Common myeloid progenitor, CD34-positive (primary cell): Measurements from ENCODE around the gene TMPRSS13.
"Not testable (repeated sequence)": the region's sequence is repeated elsewhere in the genome, so short reads cannot be mapped to it uniquely, and the experiment has no call there.

Source experiments
- CTCF ChIA-PET: fragments of 350-600 bp; sonication (Branson Sonifier 250); formaldehyde crosslinking; loops from one replicate; lab custom pipeline; 2021; ENCODE audit warnings: antibody characterized with exemption; lab: Charles Lee
- POLR2A ChIA-PET: fragments of 350-600 bp; sonication (Branson Sonifier 250); formaldehyde crosslinking; loops from one replicate; lab custom pipeline; 2021; ENCODE audit warnings: antibody characterized with exemption; lab: Charles Lee
- DNase-seq, 3 donors: peaks; one replicate each; pipeline versions ENCODE4 v3.0.0 to v3.0.0-alpha.2; 2013
- H3K27ac ChIP-seq, 2 experiments: 1 replicate in 1 of 2; 2 replicates in 1 of 2; pipeline ENCODE4 v1.7.0; 2013; ENCODE audit warnings: inconsistent platforms in 2 of 2, low read length in 2 of 2, mild to moderate bottlenecking in 2 of 2, low read depth in 1 of 2, moderate library complexity in 1 of 2; ENCODE audit not compliant: severe bottlenecking in 2 of 2, insufficient read depth in 1 of 2, poor library complexity in 1 of 2
- H3K27me3 ChIP-seq, 5 experiments: replicated peaks in 2 of 5; 1 replicate in 3 of 5; 2 replicates in 2 of 5; pipeline versions ENCODE4 v1.6.1 to v1.7.0; 2013; ENCODE audit warnings: low read length in 4 of 5, mild to moderate bottlenecking in 2 of 5, moderate library complexity in 2 of 5, inconsistent platforms in 1 of 5; ENCODE audit not compliant: insufficient read depth in 5 of 5, control insufficient read depth in 4 of 5
- H3K36me3 ChIP-seq, 4 experiments: 1 replicate in 2 of 4; 2 replicates in 2 of 4; pipeline versions ENCODE4 v1.6.1 to v1.7.0; 2013; ENCODE audit warnings: low read length in 3 of 4, control low read depth in 1 of 4, mild to moderate bottlenecking in 1 of 4; ENCODE audit not compliant: control insufficient read depth in 4 of 4, insufficient read depth in 4 of 4
- H3K4me1 ChIP-seq, 4 experiments: 1 replicate in 3 of 4; 2 replicates in 1 of 4; pipeline versions ENCODE4 v1.6.1 to v1.7.1; 2013; ENCODE audit warnings: low read length in 3 of 4, mild to moderate bottlenecking in 3 of 4, control low read depth in 1 of 4, inconsistent platforms in 1 of 4, moderate library complexity in 1 of 4; ENCODE audit not compliant: control insufficient read depth in 4 of 4, insufficient read depth in 4 of 4; ENCODE audit errors: control extremely low read depth in 1 of 4
- H3K4me3 ChIP-seq, 7 experiments: 1 replicate in 4 of 7; 2 replicates in 3 of 7; pipeline versions ENCODE4 v1.5.1 to v1.7.0; 2013; ENCODE audit warnings: mild to moderate bottlenecking in 7 of 7, low read length in 6 of 7, moderate library complexity in 6 of 7, inconsistent platforms in 2 of 7, low read depth in 2 of 7, control low read depth in 1 of 7; ENCODE audit not compliant: insufficient read depth in 4 of 7, control insufficient read depth in 1 of 7; ENCODE audit errors: extremely low read depth in 1 of 7
- H3K9me3 ChIP-seq, 5 experiments: 1 replicate in 4 of 5; 2 replicates in 1 of 5; pipeline versions ENCODE4 v1.6.1 to v1.7.1; 2013; ENCODE audit warnings: low read length in 4 of 5, mild to moderate bottlenecking in 2 of 5, inconsistent platforms in 1 of 5, low read depth in 1 of 5, moderate library complexity in 1 of 5; ENCODE audit not compliant: control insufficient read depth in 4 of 5, insufficient read depth in 2 of 5; ENCODE audit errors: control extremely low read depth in 1 of 5
- WGBS: methylation state at CpG from one replicate; pipeline ENCODE4 v1.1.5; 2013; ENCODE audit not compliant: insufficient coverage; 5-methylcytosine and 5-hydroxymethylcytosine counted together

The TMPRSS13 gene

GRCh38 chr11:117866526-117866925 is 62.7 kb downstream of the TMPRSS13 start:
- H3K9me3 ChIP-seq = no peaks in the 10 kb centered on the region
- H3K4me3 ChIP-seq = no peak overlapping the region
- DNase-seq = no peak
- no peak overlapping the region for H3K27ac ChIP-seq
- peaks cover 0 to 12% (median 9%) of the 10 kb centered on the region in 4 experiments for H3K4me1 ChIP-seq
- 94% methylated on average over 3 of the region's 5 CpGs for WGBS
- ChIA-PET CTCF (interaction anchor here (1.2 to 2.1 kb wide), 2 partner anchors 22 to 53 kb away, joined by 3 to 4 read pairs; no protein-coding TSS in a partner anchor), POLR2A (interaction anchor here (0.6 kb wide), 1 partner anchor 30 kb away, joined by 4 read pairs; no protein-coding TSS in a partner anchor)
- H3K27me3 ChIP-seq = no peaks in the 10 kb centered on the region
- H3K36me3 ChIP-seq = no peaks in the 10 kb centered on the region

- DNase-seq, H3K27me3 ChIP-seq, H3K9me3 ChIP-seq, H3K4me3 ChIP-seq, H3K27ac ChIP-seq, H3K36me3 ChIP-seq: not testable (repeated sequence)
- peaks cover 0 to 14% (median 13%) of the 10 kb centered on the region in 4 experiments for H3K4me1 ChIP-seq
- WGBS = 98% methylated on average over 13 of the region's 13 CpGs
- ChIA-PET CTCF (interaction anchor here (0.8 to 2.1 kb wide), 2 partner anchors 14 to 21 kb away, joined by 4 read pairs; no protein-coding TSS in a partner anchor), POLR2A (interaction anchor here (0.6 kb wide), 1 partner anchor 23 kb away, joined by 5 read pairs; no protein-coding TSS in a partner anchor)
Measured at GRCh38 chr11:117865546-117865945, 63.7 kb downstream of the TMPRSS13 start.

- H3K27me3 ChIP-seq = no peaks in the 10 kb centered on the region
- ChIA-PET CTCF (no interaction called here), POLR2A (no interaction called here)
- H3K4me3 ChIP-seq = no peak overlapping the region
- no peak for DNase-seq
- H3K27ac ChIP-seq = no peak overlapping the region
- H3K36me3 ChIP-seq = no peaks in the 10 kb centered on the region
- H3K9me3 ChIP-seq = no peaks in the 10 kb centered on the region
- WGBS = 80% methylated on average over 1 of the region's 1 CpG
- peaks cover 0 to 13% (median 10%) of the 10 kb centered on the region in 4 experiments for H3K4me1 ChIP-seq
Measured at GRCh38 chr11:117863383-117863782, 65.8 kb downstream of the TMPRSS13 start.

- ChIA-PET POLR2A (no interaction called here), CTCF (interaction anchor here (1.6 kb wide), 1 partner anchor 17 kb away, joined by 4 read pairs; no protein-coding TSS in a partner anchor)
- H3K4me3 ChIP-seq = no peak overlapping the region
- WGBS = 100% methylated on average over 1 of the region's 1 CpG
- no peak for DNase-seq
- H3K27ac ChIP-seq = no peak overlapping the region
- H3K27me3 ChIP-seq = no peaks in the 10 kb centered on the region
- peaks cover 0 to 13% (median 10%) of the 10 kb centered on the region in 4 experiments for H3K4me1 ChIP-seq
- no peaks in the 10 kb centered on the region for H3K9me3 ChIP-seq
- H3K36me3 ChIP-seq = no peaks in the 10 kb centered on the region
Measured at GRCh38 chr11:117862753-117863152, 66.4 kb downstream of the TMPRSS13 start.

- Histone ChIP-seq H3K36me3 (no peaks in the 10 kb centered on the region), H3K4me1 (peaks cover 0 to 13% (median 10%) of the 10 kb centered on the region in 4 experiments), H3K4me3 (no peak overlapping the region), H3K27me3 (no peaks in the 10 kb centered on the region), H3K9me3 (no peaks in the 10 kb centered on the region), H3K27ac (no peak overlapping the region)
- ChIA-PET CTCF (interaction anchor here (1.6 kb wide), 1 partner anchor 17 kb away, joined by 4 read pairs; no protein-coding TSS in a partner anchor), POLR2A (no interaction called here)
- DNase-seq = no peak
- 55% methylated on average over 11 of the region's 12 CpGs for WGBS
Measured at GRCh38 chr11:117862019-117862725, 67.0 kb downstream of the TMPRSS13 start.

GRCh38 chr11:117861151-117862018 is 67.8 kb downstream of the TMPRSS13 start:
- H3K36me3 ChIP-seq = no peaks in the 10 kb centered on the region
- DNase-seq = no peak
- H3K27me3 ChIP-seq = no peaks in the 10 kb centered on the region
- H3K9me3 ChIP-seq = no peaks in the 10 kb centered on the region
- H3K4me1 ChIP-seq = peaks cover 0 to 13% (median 10%) of the 10 kb centered on the region in 4 experiments
- WGBS = 45% methylated on average over 11 of the region's 13 CpGs
- ChIA-PET POLR2A (interaction anchor here (0.6 kb wide), 1 partner anchor 29 kb away, joined by 3 read pairs; no protein-coding TSS in a partner anchor), CTCF (interaction anchor here (0.9 to 2.1 kb wide), 5 partner anchors 16 to 192 kb away, joined by 3 to 9 read pairs (median 4); no protein-coding TSS in a partner anchor)
- no peak overlapping the region for H3K4me3 ChIP-seq
- no peak overlapping the region for H3K27ac ChIP-seq
